Lung (tissue), 12 donors: Measurements from ENCODE around the gene BMP6. TPM values are rescaled to one million over a fixed set of nuclear protein-coding genes. Genes with fewer than 3 reads are reported as not detected.

Source experiments
- ATAC-seq: fragments of 200-7000 bp; cut with Tn5 transposase; one replicate; pipeline ENCODE4 v1.9.1; 2020; ENCODE audit warnings: moderate number of reproducible peaks; ENCODE audit not compliant: insufficient read depth, low FRiP score
- DNase-seq, 3 donors: peaks; one replicate each; pipeline ENCODE4 v3.0.0-alpha.2; 2013 to 2017
- H3K27ac ChIP-seq, 2 donors: one replicate each; pipeline ENCODE4 v1.5.1; 2013; ENCODE audit warnings: mild to moderate bottlenecking in 2 of 2, moderate library complexity in 2 of 2, control low read depth in 1 of 2, inconsistent platforms in 1 of 2, low read depth in 1 of 2, low read length in 1 of 2
- H3K27me3 ChIP-seq, 3 donors: one replicate each; pipeline ENCODE4 v1.5.1; 2013; ENCODE audit warnings: low read length in 2 of 3; ENCODE audit not compliant: control insufficient read depth in 3 of 3, insufficient read depth in 3 of 3
- H3K36me3 ChIP-seq, 4 donors: one replicate each; pipeline ENCODE4 v1.5.1; 2013; ENCODE audit warnings: low read length in 4 of 4, mild to moderate bottlenecking in 1 of 4, moderate library complexity in 1 of 4; ENCODE audit not compliant: control insufficient read depth in 4 of 4, insufficient read depth in 4 of 4
- H3K4me1 ChIP-seq, 5 donors: one replicate each; pipeline ENCODE4 v1.5.1; 2013; ENCODE audit warnings: low read length in 5 of 5, mild to moderate bottlenecking in 2 of 5, moderate library complexity in 1 of 5; ENCODE audit not compliant: control insufficient read depth in 5 of 5, insufficient read depth in 5 of 5
- H3K4me3 ChIP-seq: one replicate; pipeline ENCODE4 v1.5.1; 2013; ENCODE audit warnings: mild to moderate bottlenecking, control low read depth, moderate library complexity
- H3K9ac ChIP-seq, 2 donors: one replicate each; pipeline ENCODE4 v1.5.1; 2013; ENCODE audit warnings: low read length in 2 of 2, control low read depth in 1 of 2; ENCODE audit not compliant: insufficient read depth in 1 of 2
- H3K9me3 ChIP-seq, 4 donors: one replicate each; pipeline ENCODE4 v1.5.1; 2013; ENCODE audit warnings: low read length in 3 of 4, mild to moderate bottlenecking in 1 of 4, moderate library complexity in 1 of 4; ENCODE audit not compliant: control insufficient read depth in 4 of 4, insufficient read depth in 3 of 4
- CTCF ChIP-seq: IDR thresholded peaks from 2 replicates; pipeline ENCODE4 v1.5.1; 2012; ENCODE audit warnings: mild to moderate bottlenecking; ENCODE audit errors: control extremely low read depth, extremely low read depth
- WGBS, 2 donors: extraction: QIAGEN DNeasy Blood & Tissue Kit; methylation state at CpG; one replicate each; pipeline ENCODE4 v1.1.7; 2013; 5-methylcytosine and 5-hydroxymethylcytosine counted together
- polyA plus RNA-seq, 2 donors: library from polyadenylated mRNA; stranded (reverse); fragments of 200-250 nt; gene quantifications; one replicate each; pipeline ENCODE4 v1.2.1, GENCODE V29; 2013
- total RNA-seq, 2 donors: library from RNA; depleted of rRNA in 1 of 2; stranded (reverse); fragments of >200 nt in 1 of 2; gene quantifications; one replicate each; pipeline ENCODE4 v1.2.1, GENCODE V29; 2014 to 2021
- donor health status: control.
- donor health status: control.
- donor health status: Bipolar disorder and iron deficiency.
- donor health status: healthy.
- donor health status: DM: yes; HTN: yes; CAD: no.

The BMP6 gene
- total and polyA plus RNA-seq, 4 donors: 2.3 to 17.3 (median 10.6) TPM

- Histone ChIP-seq H3K9me3 (peaks cover 0 to 8% (median under 1%) of the 10 kb centered on the region in 4 donors), H3K4me1 (peaks cover 0 to 7% (median 1%) of the 10 kb centered on the region in 5 donors), H3K9ac (no peak overlapping the region), H3K27me3 (no peaks in the 10 kb centered on the region), H3K36me3 (no peaks in the 10 kb centered on the region), H3K27ac (no peak overlapping the region), H3K4me3 (no peak overlapping the region)
- 73 to 87% methylated on average over 3 of the region's 3 CpGs for WGBS, 2 donors
- DNase-seq (no peak), ATAC-seq (no peak)
- TF ChIP-seq CTCF: no peak
Measured at GRCh38 chr6:7759320-7759719, 33.4 kb downstream of the BMP6 start.

GRCh38 chr6:7761051-7761450 is 35.2 kb downstream of the BMP6 start:
- Histone ChIP-seq H3K4me3 (no peak overlapping the region), H3K36me3 (no peaks in the 10 kb centered on the region), H3K9me3 (peaks cover 0 to 8% (median 2%) of the 10 kb centered on the region in 4 donors), H3K4me1 (peaks cover 0 to 7% (median 1%) of the 10 kb centered on the region in 5 donors), H3K9ac (no peak overlapping the region), H3K27me3 (no peaks in the 10 kb centered on the region), H3K27ac (no peak overlapping the region)
- TF ChIP-seq CTCF: no peak
- ATAC-seq: no peak
- no peak for DNase-seq
- 98 to 99% methylated on average over 3 of the region's 3 CpGs for WGBS, 2 donors

- no peaks in the 10 kb centered on the region for H3K36me3 ChIP-seq
- WGBS, 2 donors: 88 to 94% methylated on average over 12 of the region's 12 CpGs
- H3K9ac ChIP-seq: no peak overlapping the region
- ATAC-seq (no peak), DNase-seq (no peak)
- peaks cover 0 to 5% (median 0%) of the 10 kb centered on the region in 4 donors for H3K9me3 ChIP-seq
- no peaks in the 10 kb centered on the region for H3K27me3 ChIP-seq
- no peak for TF ChIP-seq CTCF
- no peak overlapping the region for H3K27ac ChIP-seq
- peaks cover 0 to 7% (median 1%) of the 10 kb centered on the region in 5 donors for H3K4me1 ChIP-seq
- H3K4me3 ChIP-seq: no peak overlapping the region
Measured at GRCh38 chr6:7762760-7763159, 36.9 kb downstream of the BMP6 start.

- 62 to 74% methylated on average over 9 of the region's 9 CpGs for WGBS, 2 donors
- Histone ChIP-seq H3K4me3 (no peak overlapping the region), H3K9me3 (peaks cover 0 to 3% (median 0%) of the 10 kb centered on the region in 4 donors), H3K4me1 (peaks cover 0 to 4% (median 3%) of the 10 kb centered on the region in 5 donors), H3K27ac (no peak overlapping the region), H3K9ac (no peak overlapping the region), H3K36me3 (no peaks in the 10 kb centered on the region), H3K27me3 (no peaks in the 10 kb centered on the region)
- ATAC-seq (no peak), DNase-seq (peak; percentile 73 to 87 (median 85))
- TF ChIP-seq CTCF: no peak
Measured at GRCh38 chr6:7763881-7764280, 38.0 kb downstream of the BMP6 start.
